NT2/D1 (cell line): ENCODE results near the gene CAMK1D.

Experiments used
- SUZ12 ChIP-seq: IDR thresholded peaks from 2 replicates; pipeline ENCODE4 v1.6.1; 2011; ENCODE audit not compliant: insufficient read length, insufficient read depth; ENCODE audit errors: extremely low read depth
- YY1 ChIP-seq: IDR thresholded peaks from 2 replicates; pipeline ENCODE4 v1.6.1; 2011; ENCODE audit not compliant: insufficient read length, insufficient read depth
- ZNF274 ChIP-seq: IDR thresholded peaks from 2 replicates; pipeline ENCODE4 v1.6.1; 2011; ENCODE audit warnings: mild to moderate bottlenecking, low read depth, low read length

DNA sequence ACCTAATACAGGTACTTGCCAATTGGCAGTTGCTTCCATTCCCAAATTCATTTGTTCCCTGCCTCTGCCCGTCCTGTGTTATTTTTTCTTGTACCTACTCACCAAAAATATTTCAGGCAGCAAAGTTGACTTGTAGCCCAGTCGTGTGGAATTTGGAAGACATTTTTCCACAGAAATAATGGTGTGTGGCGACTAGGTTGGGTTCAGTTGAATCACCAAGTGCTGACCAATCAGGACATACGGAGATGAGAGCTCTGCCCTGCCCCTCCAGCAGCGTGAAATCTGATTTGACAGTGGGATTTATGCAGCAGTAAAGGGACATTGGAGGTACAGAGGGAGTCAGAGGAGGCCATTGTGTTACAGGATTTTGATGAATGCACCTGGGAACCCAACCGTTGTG is 435.3 kb downstream of the CAMK1D start:
- TF ChIP-seq ZNF274 (no peak), YY1 (no peak), SUZ12 (no peak)
